BJ (cell line): ENCODE measurements around the gene KRT1. TPM values are rescaled to one million over a fixed set of nuclear protein-coding genes. Genes with fewer than 3 reads are reported as not detected.

ENCODE experiments used
- CTCF ChIA-PET: fragments of 350-600 bp; formaldehyde crosslinking; extraction: SDS; loops from one replicate; lab custom pipeline; 2021; ENCODE audit warnings: antibody characterized with exemption, inconsistent platforms; lab: Yijun Ruan, JAX
- POLR2A ChIA-PET: fragments of 300-600 bp; sonication (Branson Sonifier 250); formaldehyde crosslinking; extraction: SDS; loops from one replicate; lab custom pipeline; 2021; ENCODE audit warnings: antibody characterized with exemption; lab: Charles Lee
- DNase-seq: peaks from one replicate; pipeline ENCODE4 v3.0.0-alpha.2; 2011; ENCODE audit warnings: low read depth
- H3K27me3 ChIP-seq: 2 replicates; pipeline ENCODE4 v1.6.0; 2011; ENCODE audit warnings: low read length; ENCODE audit not compliant: control insufficient read depth, insufficient read depth
- H3K36me3 ChIP-seq: 2 replicates; pipeline ENCODE4 v1.5.1; 2011; ENCODE audit warnings: low read length; ENCODE audit not compliant: control insufficient read depth, insufficient read depth
- H3K4me3 ChIP-seq: 2 replicates; pipeline ENCODE4 v1.5.1; 2011; ENCODE audit warnings: low read depth, mild to moderate bottlenecking, control low read depth, low read length
- CTCF ChIP-seq: IDR thresholded peaks from 2 replicates; pipeline ENCODE4 v1.5.1; 2011; ENCODE audit warnings: low read depth, mild to moderate bottlenecking, control low read depth, inconsistent platforms, low read length, moderate library complexity; ENCODE audit not compliant: insufficient read depth
- polyA plus RNA-seq: library from polyadenylated mRNA; depleted of rRNA; stranded (reverse); fragments of >200 nt; gene quantifications from 2 replicates; pipeline ENCODE4 v1.2.3, GENCODE V29; 2011

The KRT1 gene
- polyA plus RNA-seq, 1 experiment, result not detected

- Histone ChIP-seq H3K36me3 (no peaks in the 10 kb centered on the region), H3K4me3 (no peak overlapping the region), H3K27me3 (peaks cover 17% of the 10 kb centered on the region)
- DNase-seq, result no peak
- CTCF ChIA-PET, result no interaction called here
- no peak for TF ChIP-seq CTCF
- POLR2A ChIA-PET, result no interaction called here
Observed at GRCh38 chr12:52684431-52684830, 4.2 kb upstream of the KRT1 start.

DNA sequence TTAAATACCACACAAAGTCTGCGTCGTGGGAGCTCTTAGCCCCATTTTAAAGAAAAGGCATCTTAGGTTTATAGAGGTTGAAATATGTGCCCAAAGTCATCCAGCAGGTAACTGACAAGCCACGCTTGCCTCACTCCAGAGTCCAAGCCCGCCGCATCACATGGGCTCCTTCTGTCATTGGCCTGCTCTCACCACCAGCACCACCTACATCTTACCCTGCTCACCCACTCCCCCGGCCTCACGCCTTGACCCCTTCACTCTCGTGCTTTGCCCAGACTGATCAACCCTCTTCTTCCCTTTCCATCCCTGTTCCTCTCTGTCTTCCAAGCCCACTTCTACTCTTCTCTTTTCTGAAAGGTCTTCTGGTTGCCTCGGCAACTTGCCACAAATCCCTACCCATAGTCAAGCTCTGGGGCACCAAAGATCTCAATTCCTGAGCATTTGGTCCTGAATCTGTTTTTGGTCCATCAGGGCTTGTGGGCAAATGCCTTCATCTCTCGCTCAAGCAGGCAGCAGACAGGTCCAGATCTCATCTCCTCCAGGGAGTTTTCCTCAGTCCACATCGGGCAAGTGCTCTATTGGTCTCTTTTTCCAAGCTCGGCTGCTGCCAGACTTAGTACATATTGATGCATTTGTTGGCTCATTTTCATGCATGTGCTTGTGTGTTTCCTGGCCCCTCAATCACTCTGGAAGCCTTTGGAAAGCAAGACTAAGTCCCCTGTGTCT is 3.5 kb upstream of the KRT1 start:
- DNase-seq, result no peak
- no peak for TF ChIP-seq CTCF
- POLR2A ChIA-PET, result no interaction called here
- Histone ChIP-seq H3K27me3 (peaks cover 17% of the 10 kb centered on the region), H3K4me3 (no peak overlapping the region), H3K36me3 (no peaks in the 10 kb centered on the region)
- CTCF ChIA-PET, result interaction anchor here (0.6 kb wide), 1 partner anchor 182 kb away, joined by 3 read pairs; no protein-coding TSS in a partner anchor

GRCh38 chr12:52682938-52683574 is 2.8 kb upstream of the KRT1 start:
- peaks cover 17% of the 10 kb centered on the region for H3K27me3 ChIP-seq
- no peak for TF ChIP-seq CTCF
- ChIA-PET CTCF (interaction anchor here (0.6 kb wide), 1 partner anchor 182 kb away, joined by 3 read pairs; no protein-coding TSS in a partner anchor), POLR2A (no interaction called here)
- DNase-seq, result no peak
- H3K4me3 ChIP-seq, result no peak overlapping the region
- no peaks in the 10 kb centered on the region for H3K36me3 ChIP-seq

GRCh38 chr12:52682381-52682660 is 2.1 kb upstream of the KRT1 start:
- H3K4me3 ChIP-seq, result no peak overlapping the region
- H3K36me3 ChIP-seq, result no peaks in the 10 kb centered on the region
- H3K27me3 ChIP-seq, result peaks cover 13% of the 10 kb centered on the region
- no peak for TF ChIP-seq CTCF
- no peak for DNase-seq
- ChIA-PET POLR2A (no interaction called here), CTCF (no interaction called here)

DNA sequence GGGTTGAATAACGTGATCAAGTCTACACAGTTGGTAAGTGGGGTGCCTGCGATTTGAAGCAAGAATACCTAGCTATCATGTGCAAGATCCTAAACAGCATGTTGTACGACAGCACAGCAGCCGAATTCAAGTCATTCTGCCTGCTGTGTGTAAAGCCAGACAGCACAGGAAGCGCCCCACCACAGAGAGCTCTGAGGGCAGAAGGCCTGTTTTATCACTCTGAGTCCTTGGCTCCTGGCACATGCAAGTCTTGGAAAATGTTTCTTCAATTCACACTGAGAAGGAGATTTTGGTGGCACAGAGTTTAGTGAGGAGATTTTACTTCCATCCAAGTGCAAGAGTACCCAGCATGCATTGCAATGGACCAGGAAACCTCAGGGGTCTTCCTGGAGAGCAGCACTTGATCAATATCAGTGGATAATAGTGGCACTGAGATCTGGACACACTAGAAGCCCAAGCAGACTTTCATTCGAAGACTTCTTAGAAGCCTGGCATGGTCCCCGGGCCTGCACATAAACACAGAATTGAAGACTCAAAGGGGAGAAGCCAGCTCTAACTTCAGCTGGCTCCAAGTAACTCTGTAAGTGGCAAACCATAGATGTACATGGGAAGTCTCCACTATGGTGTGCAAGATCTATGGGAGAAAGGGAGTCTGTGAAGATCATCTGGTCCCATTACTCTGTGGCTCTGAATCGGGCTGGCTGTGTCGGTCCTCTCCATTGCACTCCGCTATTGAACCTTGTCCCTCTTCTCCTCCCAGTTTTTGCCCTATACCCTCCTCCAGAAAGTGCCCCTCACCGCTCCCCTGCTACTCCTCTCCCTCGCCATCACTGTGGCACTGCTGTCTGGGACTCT is 1.5 kb upstream of the KRT1 start:
- H3K27me3 ChIP-seq, result peaks cover 14% of the 10 kb centered on the region

More for the DNA sequence above, 1.5 kb upstream of the KRT1 start:
- no peak for DNase-seq
- Histone ChIP-seq H3K36me3 (no peaks in the 10 kb centered on the region), H3K4me3 (no peak overlapping the region)
- TF ChIP-seq CTCF, result no peak
- ChIA-PET POLR2A (no interaction called here), CTCF (interaction anchor here (1.1 kb wide), 1 partner anchor 17 kb away, joined by 3 read pairs; no protein-coding TSS in a partner anchor)
